ENCODE results near the gene TSHZ2. TPM values are rescaled to one million over a fixed set of nuclear protein-coding genes. Genes with fewer than 3 reads are reported as not detected.

TSHZ2 gene
- total and polyA plus RNA-seq, 2 experiments from 2014 or later, result 1.1 to 5.2 TPM

GRCh38 chr20:53448875-53449274 is 476.7 kb downstream of the TSHZ2 start:
- Histone ChIP-seq H2AFZ (no peak overlapping the region), H3K27ac (no peak overlapping the region), H3K4me2 (no peak overlapping the region), H3K9me3 (ENCODE audit: low read depth) (peaks cover 5% of the 10 kb centered on the region), H3K79me2 (no peaks in the 10 kb centered on the region), H3K4me1 (ENCODE audit: insufficient read depth) (peaks cover 12% of the 10 kb centered on the region), H3K4me3 (no peak overlapping the region), H4K20me1 (ENCODE audit: insufficient read depth, poor library complexity, severe bottlenecking) (no peaks in the 10 kb centered on the region), H3K9me2 (replicated peaks; ENCODE audit: insufficient read depth) (no peaks in the 10 kb centered on the region), H3K27me3 (no peaks in the 10 kb centered on the region), H3K36me3 (replicated peaks; ENCODE audit: insufficient read depth, low read depth) (no peaks in the 10 kb centered on the region)
- TF ChIP-seq EZH2phosphoT487 (IDR thresholded peaks at IDR 0.05; ENCODE audit: low read depth, severe bottlenecking, unreplicated experiment) (no peak), CTCF (IDR thresholded peaks at IDR 0.05; ENCODE audit: poor library complexity) (no peak), EZH2 (IDR thresholded peaks at IDR 0.05; ENCODE audit: borderline replicate concordance) (no peak)
- DNase-seq (ENCODE audit: low spot score), result no peak

GRCh38 chr20:53453076-53453475 is 480.9 kb downstream of the TSHZ2 start:
- TF ChIP-seq EZH2phosphoT487 (IDR thresholded peaks at IDR 0.05; ENCODE audit: low read depth, severe bottlenecking, unreplicated experiment) (no peak), EZH2 (IDR thresholded peaks at IDR 0.05; ENCODE audit: borderline replicate concordance) (no peak), CTCF (IDR thresholded peaks at IDR 0.05; ENCODE audit: poor library complexity) (no peak)
- H3K4me3 ChIP-seq, result no peak overlapping the region
- no peak for DNase-seq (ENCODE audit: low spot score)
- H3K36me3 ChIP-seq (replicated peaks; ENCODE audit: insufficient read depth, low read depth), result no peaks in the 10 kb centered on the region
- H3K9me2 ChIP-seq (replicated peaks; ENCODE audit: insufficient read depth), result no peaks in the 10 kb centered on the region
- H2AFZ ChIP-seq, result no peak overlapping the region
- no peak overlapping the region for H3K27ac ChIP-seq
- H3K27me3 ChIP-seq, result no peaks in the 10 kb centered on the region
- H3K4me2 ChIP-seq, result no peak overlapping the region
- no peaks in the 10 kb centered on the region for H3K4me1 ChIP-seq (ENCODE audit: insufficient read depth)
- WGBS (ENCODE audit: low lambda C conversion rate, missing lambda C conversion rate), result 90% methylated on average over 4 of the region's 4 CpGs
- H4K20me1 ChIP-seq (ENCODE audit: insufficient read depth, poor library complexity, severe bottlenecking), result no peaks in the 10 kb centered on the region
- H3K79me2 ChIP-seq, result no peaks in the 10 kb centered on the region
- peaks cover 5% of the 10 kb centered on the region for H3K9me3 ChIP-seq (ENCODE audit: low read depth)

GRCh38 chr20:53454675-53455276 is 482.6 kb downstream of the TSHZ2 start:
- H4K20me1 ChIP-seq (ENCODE audit: insufficient read depth, poor library complexity, severe bottlenecking), result no peaks in the 10 kb centered on the region
- no peak for TF ChIP-seq CTCF (IDR thresholded peaks at IDR 0.05; ENCODE audit: poor library complexity)
- no peak for TF ChIP-seq EZH2phosphoT487 (IDR thresholded peaks at IDR 0.05; ENCODE audit: low read depth, severe bottlenecking, unreplicated experiment)
- no peak for TF ChIP-seq EZH2 (IDR thresholded peaks at IDR 0.05; ENCODE audit: borderline replicate concordance)
- no peaks in the 10 kb centered on the region for H3K36me3 ChIP-seq (replicated peaks; ENCODE audit: insufficient read depth, low read depth)
- H3K27ac ChIP-seq, result no peak overlapping the region
- H3K4me2 ChIP-seq, result no peak overlapping the region
- 92% methylated on average over 6 of the region's 6 CpGs for WGBS (ENCODE audit: low lambda C conversion rate, missing lambda C conversion rate)
- H3K9me3 ChIP-seq (ENCODE audit: low read depth), result peaks cover 3% of the 10 kb centered on the region
- H3K4me3 ChIP-seq, result no peak overlapping the region
- no peak overlapping the region for H2AFZ ChIP-seq
- no peaks in the 10 kb centered on the region for H3K4me1 ChIP-seq (ENCODE audit: insufficient read depth)
- no peaks in the 10 kb centered on the region for H3K9me2 ChIP-seq (replicated peaks; ENCODE audit: insufficient read depth)
- DNase-seq (ENCODE audit: low spot score), result no peak
- no peaks in the 10 kb centered on the region for H3K79me2 ChIP-seq
- H3K27me3 ChIP-seq, result no peaks in the 10 kb centered on the region
